Stimulated activated naive CD8-positive, alpha-beta T cell treated with anti-CD3 and anti-CD28 coated beads, Interleukin-15, Interleukin-2, amounts not matched to agents 100 ng/mL and 50 ng/mL, for 24 hours (primary cell): ENCODE measurements around the gene RGL2.
"Not testable (repeated sequence)": the region's sequence is repeated elsewhere in the genome, so short reads cannot be mapped to it uniquely, and the experiment has no call there.

Experiments
- H3K27ac Mint-ChIP-seq: one replicate; pipeline ENCODE4 v1.8.0; 2021; ENCODE audit warnings: mild to moderate bottlenecking, mixed read lengths
- H3K27me3 Mint-ChIP-seq: one replicate; pipeline ENCODE4 v1.8.0; 2021; ENCODE audit warnings: mixed read lengths
- H3K36me3 Mint-ChIP-seq: one replicate; pipeline ENCODE4 v1.8.0; 2021; ENCODE audit warnings: low read depth, mixed read lengths
- H3K4me1 Mint-ChIP-seq: one replicate; pipeline ENCODE4 v1.8.0; 2021; ENCODE audit warnings: low read depth, mixed read lengths
- H3K4me3 Mint-ChIP-seq: one replicate; pipeline ENCODE4 v1.8.0; 2021; ENCODE audit warnings: mild to moderate bottlenecking, mixed read lengths
- H3K9me3 Mint-ChIP-seq: one replicate; pipeline ENCODE4 v1.8.0; 2021; ENCODE audit warnings: mixed read lengths

The RGL2 gene

GRCh38 chr6:33275795-33276580, 22.8 kb downstream of the RGL2 start:
- Mint-ChIP-seq H3K4me3 (peak overlapping the region; percentile 99), H3K27ac (peak overlapping the region; percentile 99), H3K36me3 (peaks cover 57% of the 10 kb centered on the region), H3K4me1 (peaks cover 58% of the 10 kb centered on the region)
- not testable (repeated sequence) for H3K9me3 Mint-ChIP-seq, H3K27me3 Mint-ChIP-seq

GRCh38 chr6:33273924-33274902, 24.5 kb downstream of the RGL2 start:
- no peaks in the 10 kb centered on the region for H3K9me3 Mint-ChIP-seq
- H3K4me1 Mint-ChIP-seq: peaks cover 76% of the 10 kb centered on the region
- peak overlapping the region; percentile 99 for H3K4me3 Mint-ChIP-seq
- peak overlapping the region; percentile 99 for H3K27ac Mint-ChIP-seq
- peaks cover 58% of the 10 kb centered on the region for H3K36me3 Mint-ChIP-seq
- no peaks in the 10 kb centered on the region for H3K27me3 Mint-ChIP-seq

- H3K36me3 Mint-ChIP-seq: peaks cover 64% of the 10 kb centered on the region
- no peaks in the 10 kb centered on the region for H3K27me3 Mint-ChIP-seq
- H3K4me1 Mint-ChIP-seq: peaks cover 71% of the 10 kb centered on the region
- H3K9me3 Mint-ChIP-seq: no peaks in the 10 kb centered on the region
- peak overlapping the region; percentile 99 for H3K4me3 Mint-ChIP-seq
- peak overlapping the region; percentile 99 for H3K27ac Mint-ChIP-seq
These were observed 25.4 kb downstream of the RGL2 start for GRCh38 chr6:33273129-33273923.

- H3K4me3 Mint-ChIP-seq: peak overlapping the region; percentile 99
- peak overlapping the region; percentile 99 for H3K27ac Mint-ChIP-seq
- peaks cover 65% of the 10 kb centered on the region for H3K4me1 Mint-ChIP-seq
- no peaks in the 10 kb centered on the region for H3K27me3 Mint-ChIP-seq
- no peaks in the 10 kb centered on the region for H3K9me3 Mint-ChIP-seq
- peaks cover 71% of the 10 kb centered on the region for H3K36me3 Mint-ChIP-seq
These were observed 26.2 kb downstream of the RGL2 start for GRCh38 chr6:33272275-33273128.

- Mint-ChIP-seq H3K27me3 (no peaks in the 10 kb centered on the region), H3K4me3 (peak within 1 kb of the TSS; percentile 99), H3K27ac (peak within 1 kb of the TSS; percentile 99), H3K4me1 (peaks cover 59% of the 10 kb centered on the region), H3K36me3 (peaks cover 78% of the 10 kb centered on the region), H3K9me3 (no peaks in the 10 kb centered on the region)
These were observed 27.1 kb downstream of the RGL2 start, which contains the start of the genes RPS18 and VPS52 for GRCh38 chr6:33271468-33272274. RPS18 (plus strand) TSS chr6:33272075; CDS start chr6:33272120, 45 bp downstream. VPS52 (minus strand) TSS chr6:33271876; CDS start chr6:33271675, 201 bp downstream.

- peak overlapping the region; percentile 99 for H3K4me3 Mint-ChIP-seq
- peaks cover 54% of the 10 kb centered on the region for H3K4me1 Mint-ChIP-seq
- no peaks in the 10 kb centered on the region for H3K9me3 Mint-ChIP-seq
- H3K27me3 Mint-ChIP-seq: no peaks in the 10 kb centered on the region
- peaks cover 78% of the 10 kb centered on the region for H3K36me3 Mint-ChIP-seq
- H3K27ac Mint-ChIP-seq: peak overlapping the region; percentile 99
These were observed 27.6 kb downstream of the RGL2 start for GRCh38 chr6:33271117-33271467.

- H3K27ac Mint-ChIP-seq: no peak overlapping the region
- H3K4me3 Mint-ChIP-seq: no peak overlapping the region
- peaks cover 67% of the 10 kb centered on the region for H3K36me3 Mint-ChIP-seq
- no peaks in the 10 kb centered on the region for H3K9me3 Mint-ChIP-seq
- H3K27me3 Mint-ChIP-seq: no peaks in the 10 kb centered on the region
- H3K4me1 Mint-ChIP-seq: no peaks in the 10 kb centered on the region
These were observed 34.7 kb downstream of the RGL2 start for GRCh38 chr6:33264015-33264414.

GRCh38 chr6:33262490-33262889, 36.3 kb downstream of the RGL2 start:
- H3K36me3 Mint-ChIP-seq: peaks cover 61% of the 10 kb centered on the region
- H3K4me3 Mint-ChIP-seq: not testable (repeated sequence)

GRCh38 chr6:33259032-33259431, 39.7 kb downstream of the RGL2 start:
- no peaks in the 10 kb centered on the region for H3K27me3 Mint-ChIP-seq
- no peak overlapping the region for H3K4me3 Mint-ChIP-seq
- no peaks in the 10 kb centered on the region for H3K4me1 Mint-ChIP-seq
- H3K36me3 Mint-ChIP-seq: peaks cover 47% of the 10 kb centered on the region
- H3K9me3 Mint-ChIP-seq: no peaks in the 10 kb centered on the region
- H3K27ac Mint-ChIP-seq: no peak overlapping the region

More at GRCh38 chr6:33262490-33262889, 36.3 kb downstream of the RGL2 start:
- H3K27ac Mint-ChIP-seq, H3K9me3 Mint-ChIP-seq, H3K4me1 Mint-ChIP-seq, H3K27me3 Mint-ChIP-seq: not testable (repeated sequence)

GRCh38 chr6:33254591-33254990, 44.2 kb downstream of the RGL2 start:
- Mint-ChIP-seq H3K4me3 (no peak overlapping the region), H3K36me3 (peaks cover 49% of the 10 kb centered on the region), H3K27ac (no peak overlapping the region), H3K9me3 (no peaks in the 10 kb centered on the region), H3K4me1 (peaks cover 26% of the 10 kb centered on the region), H3K27me3 (no peaks in the 10 kb centered on the region)

GRCh38 chr6:33252759-33253158, 46.0 kb downstream of the RGL2 start:
- H3K4me3 Mint-ChIP-seq: no peak overlapping the region
- no peaks in the 10 kb centered on the region for H3K9me3 Mint-ChIP-seq
- H3K27me3 Mint-ChIP-seq: no peaks in the 10 kb centered on the region
- H3K27ac Mint-ChIP-seq: peak overlapping the region; percentile 29
- peaks cover 39% of the 10 kb centered on the region for H3K36me3 Mint-ChIP-seq
- H3K4me1 Mint-ChIP-seq: peaks cover 41% of the 10 kb centered on the region

- Mint-ChIP-seq H3K27me3 (peaks cover 3% of the 10 kb centered on the region), H3K4me3 (peak overlapping the region; percentile 11), H3K27ac (peak overlapping the region; percentile 88), H3K36me3 (peaks cover 37% of the 10 kb centered on the region), H3K4me1 (peaks cover 41% of the 10 kb centered on the region), H3K9me3 (no peaks in the 10 kb centered on the region)
These were observed 47.2 kb downstream of the RGL2 start for GRCh38 chr6:33251395-33252012.

GRCh38 chr6:33250731-33251130, 48.0 kb downstream of the RGL2 start:
- Mint-ChIP-seq H3K36me3 (peaks cover 35% of the 10 kb centered on the region), H3K4me1 (peaks cover 41% of the 10 kb centered on the region), H3K9me3 (no peaks in the 10 kb centered on the region), H3K27me3 (peaks cover 4% of the 10 kb centered on the region), H3K4me3 (peak overlapping the region; percentile 89), H3K27ac (peak overlapping the region; percentile 88)
